Activated CD4-positive, alpha-beta memory T cell treated with anti-CD3 and anti-CD28 coated beads, Interleukin-2, amount 10 ng/mL, durations not matched to agents 7 days and 5 days (primary cell): Measurements from ENCODE around the gene SLC39A2. TPM values are rescaled to one million over a fixed set of nuclear protein-coding genes. Genes with fewer than 3 reads are reported as not detected.
A peak's percentile ranks its signal among the peaks of the same experiment; 100 is the strongest.
"Not testable (repeated sequence)": the region's sequence is repeated elsewhere in the genome, so short reads cannot be mapped to it uniquely, and the experiment has no call there.

Experiments
- CTCF ChIA-PET: fragments of 350-600 bp; sonication (Branson Sonifier 250); formaldehyde crosslinking; loops from one replicate; lab custom pipeline; 2021; ENCODE audit warnings: antibody characterized with exemption, inconsistent platforms; lab: Charles Lee
- POLR2A ChIA-PET: fragments of 350-600 bp; sonication (Branson Sonifier 250); formaldehyde crosslinking; loops from one replicate; lab custom pipeline; 2021; ENCODE audit warnings: antibody characterized with exemption; lab: Charles Lee
- DNase-seq: peaks from one replicate; pipeline ENCODE4 v3.0.0-alpha.2; 2020
- H3K27ac Mint-ChIP-seq: one replicate; pipeline ENCODE4 v1.8.0; 2021; ENCODE audit warnings: mild to moderate bottlenecking, mixed read lengths
- H3K27me3 Mint-ChIP-seq: one replicate; pipeline ENCODE4 v1.8.0; 2021; ENCODE audit warnings: mixed read lengths
- H3K36me3 Mint-ChIP-seq: one replicate; pipeline ENCODE4 v1.8.0; 2021; ENCODE audit warnings: low read depth, mixed read lengths
- H3K4me1 Mint-ChIP-seq: one replicate; pipeline ENCODE4 v1.8.0; 2021; ENCODE audit warnings: mixed read lengths
- H3K4me3 Mint-ChIP-seq: one replicate; pipeline ENCODE4 v1.8.0; 2021; ENCODE audit warnings: mild to moderate bottlenecking, mixed read lengths
- H3K9me3 Mint-ChIP-seq: one replicate; pipeline ENCODE4 v1.8.0; 2021; ENCODE audit warnings: mixed read lengths
- total RNA-seq, 2 experiments: library from RNA; stranded (reverse); gene quantifications; one replicate each; pipeline ENCODE4 v1.2.3, GENCODE V29; 2021

The SLC39A2 gene, protein sequence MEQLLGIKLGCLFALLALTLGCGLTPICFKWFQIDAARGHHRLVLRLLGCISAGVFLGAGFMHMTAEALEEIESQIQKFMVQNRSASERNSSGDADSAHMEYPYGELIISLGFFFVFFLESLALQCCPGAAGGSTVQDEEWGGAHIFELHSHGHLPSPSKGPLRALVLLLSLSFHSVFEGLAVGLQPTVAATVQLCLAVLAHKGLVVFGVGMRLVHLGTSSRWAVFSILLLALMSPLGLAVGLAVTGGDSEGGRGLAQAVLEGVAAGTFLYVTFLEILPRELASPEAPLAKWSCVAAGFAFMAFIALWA
- total RNA-seq: not detected

DNA sequence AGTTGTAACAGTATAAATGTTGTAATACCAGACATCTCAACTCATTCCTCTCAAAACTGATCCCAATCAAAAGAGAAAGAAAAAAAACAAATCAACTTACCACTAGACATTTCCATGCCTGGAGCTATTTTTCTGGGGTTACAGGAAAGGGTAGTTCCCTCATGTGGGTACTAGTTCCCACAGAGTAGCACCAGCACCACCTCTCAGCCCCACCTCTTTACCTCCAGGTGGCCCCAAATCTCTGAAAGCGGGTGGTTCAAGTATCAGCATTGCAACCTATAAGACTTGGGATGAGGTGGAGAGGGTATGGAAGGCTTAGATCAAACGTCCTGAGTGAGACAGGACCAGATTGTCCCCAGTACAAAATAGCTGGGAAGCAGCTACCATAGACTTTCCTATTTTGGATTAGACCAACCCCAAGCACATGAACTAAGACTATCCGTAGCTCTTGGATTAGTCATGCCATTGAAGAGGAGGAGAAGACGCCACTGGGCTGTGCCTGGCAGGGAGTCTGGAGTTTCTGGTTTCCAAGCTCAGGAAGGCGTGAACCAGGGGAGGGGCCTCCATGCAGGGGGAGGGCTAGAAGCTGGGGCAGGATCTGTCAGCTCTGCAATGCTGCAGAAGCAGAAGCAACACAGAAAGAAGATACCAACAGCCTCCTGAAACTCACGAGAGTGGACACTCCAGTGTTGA is at the start of gene SLC39A2:
TSS of gene SLC39A2 (plus strand) at position 620 of the 693 bp plus-strand sequence. CDS start 154 bp downstream, outside the sequence.
- H3K27me3 Mint-ChIP-seq: no peaks in the 10 kb centered on the region
- H3K9me3 Mint-ChIP-seq: no peaks in the 10 kb centered on the region
- H3K36me3 Mint-ChIP-seq: peaks cover 37% of the 10 kb centered on the region
- DNase-seq: no peak
- peaks cover 13% of the 10 kb centered on the region for H3K4me1 Mint-ChIP-seq
- H3K27ac Mint-ChIP-seq: no peak within 1 kb of the TSS
- CTCF ChIA-PET: interaction anchor here (0.9 to 3.2 kb wide), 4 partner anchors 16 to 94 kb away, joined by 3 to 18 read pairs (median 8); no protein-coding TSS in a partner anchor
- H3K4me3 Mint-ChIP-seq: no peak within 1 kb of the TSS
- POLR2A ChIA-PET: interaction anchor here (1.4 kb wide), 1 partner anchor 16 kb away, joined by 4 read pairs; no protein-coding TSS in a partner anchor

DNA sequence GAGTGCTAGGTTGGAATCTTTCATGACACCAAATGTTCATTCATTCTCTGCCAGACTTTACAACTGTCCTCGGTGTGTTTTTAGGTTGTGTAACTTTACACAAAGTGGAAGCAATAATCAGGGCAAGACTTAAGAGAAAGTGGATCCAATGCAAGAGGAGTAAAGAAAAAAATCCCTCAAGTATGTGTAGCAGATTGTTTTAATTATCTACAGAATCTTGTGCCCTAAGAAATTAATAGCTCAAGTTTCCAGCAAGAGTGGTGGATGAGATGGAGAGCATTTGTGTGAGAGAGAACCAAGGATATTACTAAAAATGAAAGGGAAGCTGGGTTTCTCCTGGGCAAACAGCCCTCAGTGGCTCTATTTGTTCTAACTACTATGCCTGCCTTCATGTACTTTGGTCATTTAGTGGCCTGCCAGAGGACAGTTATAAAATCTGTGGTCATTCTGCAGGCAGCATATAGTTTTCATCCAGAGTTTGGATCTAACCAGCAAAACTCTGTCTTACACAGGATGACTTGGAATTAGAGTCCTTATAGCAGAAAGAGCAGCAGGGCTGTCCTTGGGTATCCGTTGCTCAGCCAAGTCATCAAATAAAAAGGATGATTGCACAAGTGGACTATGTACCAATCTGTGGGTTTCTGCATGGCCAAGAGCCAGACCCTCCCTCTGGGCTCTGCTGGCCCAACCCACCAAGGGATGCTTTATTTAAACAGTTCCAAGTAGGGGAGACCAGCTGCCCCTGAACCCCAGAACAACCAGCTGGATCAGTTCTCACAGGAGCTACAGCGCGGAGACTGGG is 44.2 kb upstream of the SLC39A2 start, which contains the start of gene RNASE2:
TSS of gene RNASE2 (plus strand) at position 752 of the 802 bp plus-strand sequence. CDS start 285 bp downstream, outside the sequence.
- H3K27ac Mint-ChIP-seq: peak within 1 kb of the TSS; percentile 44

DNA sequence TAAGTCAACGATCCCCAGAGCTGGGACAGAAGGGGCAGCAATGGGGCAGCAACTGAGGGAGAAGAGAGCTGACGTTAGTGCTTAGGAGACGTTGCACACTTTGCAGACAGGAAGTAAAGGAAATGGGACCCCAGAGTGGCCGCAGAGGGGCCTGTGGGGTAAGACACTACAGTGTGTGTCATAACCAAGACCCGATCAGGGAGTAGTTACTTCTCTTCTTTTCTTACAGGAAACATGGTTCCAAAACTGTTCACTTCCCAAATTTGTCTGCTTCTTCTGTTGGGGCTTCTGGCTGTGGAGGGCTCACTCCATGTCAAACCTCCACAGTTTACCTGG is 43.6 kb upstream of the SLC39A2 start:
- peaks cover 33% of the 10 kb centered on the region for H3K4me1 Mint-ChIP-seq
- H3K4me3 Mint-ChIP-seq, H3K27ac Mint-ChIP-seq, POLR2A ChIA-PET, H3K9me3 Mint-ChIP-seq, H3K36me3 Mint-ChIP-seq, DNase-seq: not testable (repeated sequence)
- peaks cover 17% of the 10 kb centered on the region for H3K27me3 Mint-ChIP-seq
- CTCF ChIA-PET: interaction anchor here (0.6 kb wide), 1 partner anchor 263 kb away, joined by 3 read pairs; no protein-coding TSS in a partner anchor

More for the DNA sequence above, 44.2 kb upstream of the SLC39A2 start, which contains the start of gene RNASE2:
- CTCF ChIA-PET: interaction anchor here (0.6 kb wide), 1 partner anchor 263 kb away, joined by 3 read pairs; no protein-coding TSS in a partner anchor
- DNase-seq, H3K9me3 Mint-ChIP-seq, POLR2A ChIA-PET, H3K36me3 Mint-ChIP-seq, H3K4me3 Mint-ChIP-seq: not testable (repeated sequence)
- H3K4me1 Mint-ChIP-seq: peaks cover 28% of the 10 kb centered on the region
- H3K27me3 Mint-ChIP-seq: peaks cover 21% of the 10 kb centered on the region

DNA sequence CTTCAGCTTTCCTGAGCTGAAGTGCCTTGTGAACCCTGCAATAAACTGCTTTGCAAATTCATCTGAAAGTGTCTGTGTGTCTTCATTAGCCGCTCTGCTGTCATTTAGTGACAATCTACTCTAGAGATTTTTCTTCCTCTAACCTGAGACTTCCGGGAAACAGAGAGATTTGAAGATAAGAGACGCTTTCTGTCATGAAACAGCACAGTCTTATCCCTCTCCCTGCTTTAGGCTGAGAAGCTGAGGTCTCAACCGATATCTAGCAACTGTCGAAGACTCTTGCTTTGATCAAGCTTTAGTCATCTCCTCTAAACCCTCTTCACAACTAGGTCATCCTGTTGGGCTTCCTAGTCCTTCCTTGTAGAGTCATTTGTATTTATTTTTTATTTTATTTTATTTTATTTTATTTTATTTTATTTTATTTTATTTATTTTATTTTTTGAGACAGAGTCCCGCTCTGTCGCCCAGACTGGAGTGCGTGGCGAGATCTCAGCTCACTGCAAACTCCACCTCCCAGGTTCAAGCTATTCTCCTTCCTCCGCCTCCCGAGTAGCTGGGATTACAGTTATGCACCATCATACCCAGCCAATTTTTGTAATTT is 42.6 kb upstream of the SLC39A2 start:
- ChIA-PET POLR2A (no interaction called here), CTCF (interaction anchor here (1.0 to 2.5 kb wide), 3 partner anchors 15 to 98 kb away, joined by 3 to 18 read pairs (median 3); no protein-coding TSS in a partner anchor)
- Mint-ChIP-seq H3K27me3 (peaks cover 17% of the 10 kb centered on the region), H3K4me3 (no peak overlapping the region), H3K4me1 (peaks cover 40% of the 10 kb centered on the region), H3K36me3 (no peaks in the 10 kb centered on the region), H3K9me3 (no peaks in the 10 kb centered on the region), H3K27ac (peak overlapping the region; percentile 44)
- no peak for DNase-seq

DNA sequence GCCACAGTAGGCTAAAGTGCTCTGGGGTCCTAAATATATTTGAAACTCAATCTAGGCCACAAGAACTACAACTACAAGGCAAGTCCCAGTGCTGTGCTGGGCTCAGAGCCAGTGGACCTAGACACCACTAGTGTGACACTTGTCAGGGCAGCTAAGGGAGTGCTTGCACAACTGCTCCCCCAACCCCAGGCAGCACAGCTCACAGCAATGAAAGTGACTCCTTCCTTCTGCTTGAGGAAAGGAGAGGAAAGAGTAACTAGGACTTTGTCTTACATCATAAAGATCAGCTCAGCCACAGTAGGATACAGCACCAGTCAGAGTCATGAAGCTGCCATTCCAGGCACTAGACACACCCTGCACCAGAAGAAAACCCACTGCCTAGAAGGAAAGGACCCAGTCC is 40.1 kb upstream of the SLC39A2 start:
- peaks cover 24% of the 10 kb centered on the region for H3K27me3 Mint-ChIP-seq
- DNase-seq, H3K4me3 Mint-ChIP-seq, H3K9me3 Mint-ChIP-seq, POLR2A ChIA-PET, H3K27ac Mint-ChIP-seq, H3K36me3 Mint-ChIP-seq: not testable (repeated sequence)
- H3K4me1 Mint-ChIP-seq: peaks cover 43% of the 10 kb centered on the region
- CTCF ChIA-PET: interaction anchor here (4.9 kb wide), 1 partner anchor 14 kb away, joined by 79 read pairs; no protein-coding TSS in a partner anchor

DNA sequence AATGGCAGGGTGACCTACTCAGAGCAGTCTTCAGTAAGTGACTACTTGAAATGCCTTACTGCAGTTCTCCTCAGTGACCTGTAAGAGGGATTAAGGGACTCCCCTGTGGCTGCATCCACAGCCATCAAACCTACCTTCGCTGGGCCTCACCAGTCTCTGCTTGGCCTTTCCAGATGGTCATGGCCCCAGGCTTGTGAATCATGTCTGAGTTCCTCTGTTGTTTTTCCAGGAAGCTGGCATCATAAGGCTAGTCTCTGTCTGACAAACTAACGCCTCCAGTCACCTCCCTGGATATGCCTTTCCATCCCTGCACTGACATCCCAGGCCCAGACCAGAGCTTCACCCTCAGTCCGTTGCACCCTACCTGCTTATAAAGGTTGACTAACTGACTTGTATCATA is 29.8 kb upstream of the SLC39A2 start:
- CTCF ChIA-PET: interaction anchor here (3.5 kb wide), 1 partner anchor 12 kb away, joined by 42 read pairs; no protein-coding TSS in a partner anchor
- peaks cover 9% of the 10 kb centered on the region for H3K4me1 Mint-ChIP-seq
- no peaks in the 10 kb centered on the region for H3K9me3 Mint-ChIP-seq
- POLR2A ChIA-PET: no interaction called here
- H3K27ac Mint-ChIP-seq: no peak overlapping the region
- H3K27me3 Mint-ChIP-seq: peaks cover 47% of the 10 kb centered on the region
- H3K36me3 Mint-ChIP-seq: no peaks in the 10 kb centered on the region
- no peak overlapping the region for H3K4me3 Mint-ChIP-seq
- DNase-seq: no peak

DNA sequence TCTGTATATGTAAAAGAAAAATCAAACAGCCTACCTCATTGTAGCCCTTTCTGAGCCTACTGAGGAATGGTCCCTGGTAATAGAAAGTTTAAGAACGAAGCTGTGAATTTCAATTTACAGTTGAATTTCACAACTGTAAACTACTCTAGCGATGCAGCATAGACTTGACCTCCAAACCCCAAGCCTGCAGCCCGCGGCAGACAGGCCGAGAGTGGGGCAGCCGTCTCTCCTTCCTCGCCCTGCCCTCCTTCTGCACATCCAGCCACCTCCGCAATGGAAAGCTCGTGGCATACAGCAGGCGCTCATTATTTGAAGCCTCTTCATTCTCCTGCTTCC is 28.5 kb upstream of the SLC39A2 start:
- Mint-ChIP-seq H3K4me1 (peaks cover 9% of the 10 kb centered on the region), H3K9me3 (no peaks in the 10 kb centered on the region), H3K27me3 (peaks cover 41% of the 10 kb centered on the region), H3K4me3 (peak overlapping the region; percentile 81), H3K36me3 (no peaks in the 10 kb centered on the region), H3K27ac (no peak overlapping the region)
- POLR2A ChIA-PET: interaction anchor here (0.9 to 2.0 kb wide), 3 partner anchors 20 to 190 kb away, joined by 3 to 7 read pairs (median 3); partner anchors contain the start of gene RNASE6
- CTCF ChIA-PET: interaction anchor here (0.6 to 5.5 kb wide), 41 partner anchors 10 to 1918 kb away, joined by 3 to 79 read pairs (median 4); partner anchors contain the start of genes SLC39A2 and TMEM253
- DNase-seq: no peak

DNA sequence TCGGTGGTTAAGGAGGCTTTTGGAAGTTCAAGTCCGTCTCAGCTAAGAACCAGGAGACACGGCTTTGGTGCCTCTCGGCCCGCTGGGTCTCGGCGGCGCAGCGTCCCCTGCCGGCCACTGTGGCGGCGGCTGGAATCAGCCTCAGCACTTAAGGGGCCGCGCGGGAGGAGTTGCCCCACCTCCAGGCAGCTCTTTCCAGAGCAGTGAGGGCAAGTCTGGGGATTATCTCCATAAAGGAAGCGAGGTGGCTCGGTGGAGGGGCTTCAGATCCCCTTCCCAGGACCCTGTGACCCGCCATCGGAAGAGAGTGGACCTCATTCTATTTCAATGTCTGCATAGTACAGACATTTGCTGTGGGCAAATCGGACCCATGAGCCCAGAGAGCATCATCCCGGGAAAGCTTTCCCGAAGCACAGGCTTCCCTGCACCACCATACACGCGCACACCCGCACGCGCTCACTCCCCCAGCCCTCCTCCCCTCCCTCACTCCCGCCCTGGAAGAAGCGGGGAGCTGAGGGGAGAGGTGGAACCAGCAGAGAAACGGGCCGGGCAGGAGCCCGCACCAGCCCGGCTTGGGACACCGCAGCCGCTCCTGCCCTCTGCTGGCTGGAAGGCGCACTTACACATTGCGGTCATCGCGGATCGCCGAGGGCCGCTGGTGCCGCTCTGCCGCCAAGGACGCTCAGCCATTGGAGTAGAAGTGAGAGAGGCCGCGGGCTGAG is 27.9 kb upstream of the SLC39A2 start:
- H3K36me3 Mint-ChIP-seq: no peaks in the 10 kb centered on the region
- peak overlapping the region; percentile 81 for H3K4me3 Mint-ChIP-seq
- no peaks in the 10 kb centered on the region for H3K9me3 Mint-ChIP-seq
- POLR2A ChIA-PET: interaction anchor here (0.9 to 2.0 kb wide), 4 partner anchors 8 to 190 kb away, joined by 3 to 7 read pairs (median 3); partner anchors contain the start of gene RNASE6
- CTCF ChIA-PET: interaction anchor here (0.6 to 5.5 kb wide), 48 partner anchors 10 to 1918 kb away, joined by 3 to 79 read pairs (median 4); partner anchors contain the start of genes RNASE3, RNASE6, SLC39A2 and TMEM253
- DNase-seq: peak; percentile 82
- H3K4me1 Mint-ChIP-seq: peaks cover 9% of the 10 kb centered on the region
- peaks cover 41% of the 10 kb centered on the region for H3K27me3 Mint-ChIP-seq
- no peak overlapping the region for H3K27ac Mint-ChIP-seq

DNA sequence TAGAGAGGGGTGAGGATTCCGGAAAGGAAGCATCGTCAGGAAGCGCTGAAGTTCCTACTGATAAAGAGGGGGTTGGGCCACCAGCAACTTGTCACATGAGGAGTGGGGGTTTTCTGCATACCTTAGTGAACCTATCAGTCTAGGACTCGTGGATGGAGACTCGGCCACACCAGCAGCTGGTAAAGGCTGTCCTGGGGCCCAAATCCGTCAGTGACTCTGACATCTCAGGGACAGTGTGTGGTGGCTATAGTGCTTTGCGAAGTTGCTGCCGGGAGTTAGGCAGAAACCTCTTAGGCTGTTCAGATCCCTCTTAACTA is 27.4 kb upstream of the SLC39A2 start:
- no peak overlapping the region for H3K27ac Mint-ChIP-seq
- H3K36me3 Mint-ChIP-seq: no peaks in the 10 kb centered on the region
- CTCF ChIA-PET: interaction anchor here (0.7 to 5.5 kb wide), 35 partner anchors 10 to 326 kb away, joined by 3 to 79 read pairs (median 4); partner anchors contain the start of genes RNASE3, RNASE6, SLC39A2 and TMEM253
- peak overlapping the region; percentile 81 for H3K4me3 Mint-ChIP-seq
- H3K27me3 Mint-ChIP-seq: peaks cover 41% of the 10 kb centered on the region
- peaks cover 9% of the 10 kb centered on the region for H3K4me1 Mint-ChIP-seq
- no peak for DNase-seq
- POLR2A ChIA-PET: interaction anchor here (1.1 to 2.0 kb wide), 3 partner anchors 9 to 191 kb away, joined by 3 to 7 read pairs (median 3); partner anchors contain the start of gene RNASE6
- no peaks in the 10 kb centered on the region for H3K9me3 Mint-ChIP-seq

DNA sequence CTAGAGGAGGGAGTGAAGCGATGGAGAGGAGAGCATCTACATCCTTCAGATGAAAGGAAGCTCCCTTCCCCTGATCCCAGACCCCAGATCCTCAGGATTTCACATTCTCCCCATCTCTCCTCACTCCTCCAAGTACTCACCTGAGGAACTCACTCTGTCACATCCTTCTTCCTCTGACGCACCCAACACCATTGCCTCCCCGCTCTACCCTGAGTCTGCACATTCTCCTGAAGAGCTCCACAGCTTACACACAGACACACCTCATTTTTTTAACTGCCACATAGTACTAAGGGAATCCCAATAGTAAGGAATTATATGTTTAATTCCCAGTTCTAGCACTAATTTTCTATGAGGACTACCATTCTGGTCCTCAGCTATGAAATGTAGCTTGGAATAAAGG is 25.6 kb upstream of the SLC39A2 start:
- no peak overlapping the region for H3K27ac Mint-ChIP-seq
- H3K4me1 Mint-ChIP-seq: peaks cover 9% of the 10 kb centered on the region
- no peaks in the 10 kb centered on the region for H3K36me3 Mint-ChIP-seq
- H3K9me3 Mint-ChIP-seq: no peaks in the 10 kb centered on the region
- DNase-seq: no peak
- H3K27me3 Mint-ChIP-seq: peaks cover 26% of the 10 kb centered on the region
- CTCF ChIA-PET: interaction anchor here (1.2 to 5.5 kb wide), 3 partner anchors 9 to 118 kb away, joined by 3 to 79 read pairs (median 9); no protein-coding TSS in a partner anchor
- no peak overlapping the region for H3K4me3 Mint-ChIP-seq
- POLR2A ChIA-PET: no interaction called here

DNA sequence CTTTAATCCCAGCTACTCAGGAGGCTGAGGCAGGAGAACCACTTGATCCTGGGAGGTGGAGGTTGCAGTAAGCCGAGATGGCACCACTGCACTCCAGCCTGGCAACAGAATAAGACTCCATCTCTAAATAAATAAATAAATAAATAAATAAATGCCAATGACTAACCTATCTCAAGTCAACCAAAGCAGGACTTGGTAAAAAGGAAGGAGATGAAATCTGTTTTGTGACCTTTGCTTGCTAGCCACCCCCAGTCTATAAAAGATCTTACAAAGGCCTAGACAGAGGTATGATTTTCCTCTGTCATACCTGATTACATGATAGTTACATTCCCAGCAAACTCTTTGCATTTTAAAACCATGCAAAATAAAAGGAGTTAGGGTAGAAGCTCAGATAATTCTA is 22.8 kb upstream of the SLC39A2 start:
- no peaks in the 10 kb centered on the region for H3K36me3 Mint-ChIP-seq
- H3K4me1 Mint-ChIP-seq: peaks cover 4% of the 10 kb centered on the region
- DNase-seq: no peak
- CTCF ChIA-PET: no interaction called here
- peaks cover 25% of the 10 kb centered on the region for H3K27me3 Mint-ChIP-seq
- H3K9me3 Mint-ChIP-seq: no peaks in the 10 kb centered on the region
- no peak overlapping the region for H3K27ac Mint-ChIP-seq
- no peak overlapping the region for H3K4me3 Mint-ChIP-seq
- POLR2A ChIA-PET: no interaction called here
